ENCODE data around the gene PUS7L.
A peak's percentile ranks its signal among the peaks of the same experiment; 100 is the strongest.
"Not testable (repeated sequence)": the region's sequence is repeated elsewhere in the genome, so short reads cannot be mapped to it uniquely, and the experiment has no call there.

Gene PUS7L

DNA sequence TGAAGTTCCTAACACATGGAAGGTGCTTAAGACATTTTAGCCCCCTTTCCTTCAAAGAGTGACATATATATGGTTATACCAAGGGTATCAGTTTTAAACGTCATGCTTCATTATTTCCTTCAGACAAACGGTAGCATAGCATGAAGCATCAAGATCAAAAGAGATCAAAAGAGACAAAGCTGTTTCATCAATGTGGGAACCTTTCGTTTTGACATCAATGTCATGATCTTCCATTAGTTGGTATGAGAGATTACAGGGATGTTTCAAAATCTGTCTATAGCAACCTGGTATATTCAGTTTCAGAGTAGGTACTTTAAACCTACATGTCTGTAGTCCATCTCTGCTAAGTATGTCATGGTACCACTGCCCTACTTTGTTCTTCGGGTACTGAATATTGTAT, 28.3 kb downstream of the PUS7L start:
- TF ChIP-seq POLR2A (IDR thresholded peaks at IDR 0.05; ENCODE audit: low read depth, low read length) (no peak), SPI1 (IDR thresholded peaks at IDR 0.05; ENCODE audit: low read depth, low read length) (no peak), POU2F2 (IDR thresholded peaks at IDR 0.05; ENCODE audit: low read depth, low read length) (no peak), TAF1 (IDR thresholded peaks at IDR 0.05; ENCODE audit: low read depth, low read length) (no peak), POLR2AphosphoS5 (IDR thresholded peaks at IDR 0.05; ENCODE audit: low read depth, low read length) (no peak), PAX5 (IDR thresholded peaks at IDR 0.05; ENCODE audit: insufficient read depth, low read length, severe bottlenecking) (no peak)
- no peak for FAIRE-seq
- DNase-seq (ENCODE audit: insufficient read length, low spot score): no peak

DNA sequence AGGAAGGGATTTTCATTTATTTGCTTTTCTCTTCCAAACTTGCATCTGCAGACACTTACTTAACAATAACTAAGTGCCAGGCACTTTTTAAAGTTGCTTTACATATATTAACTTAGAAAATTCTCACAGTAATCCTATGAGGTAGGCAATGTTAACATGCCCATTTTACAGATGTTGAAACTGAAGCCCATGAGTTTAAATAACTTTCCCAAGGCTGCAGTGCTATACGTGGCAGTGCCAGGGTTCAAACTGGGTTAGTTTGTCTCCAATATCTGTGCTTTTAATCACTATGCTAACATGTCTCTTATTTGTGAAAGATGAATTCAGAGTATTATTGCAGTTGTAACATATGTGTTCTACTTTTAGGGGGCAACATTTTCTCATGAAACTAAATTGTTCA, 29.9 kb downstream of the PUS7L start:
- no peak for TF ChIP-seq POLR2AphosphoS5 (IDR thresholded peaks at IDR 0.05; ENCODE audit: low read depth, low read length)
- TF ChIP-seq SPI1 (IDR thresholded peaks at IDR 0.05; ENCODE audit: low read depth, low read length): no peak
- no peak for TF ChIP-seq PAX5 (IDR thresholded peaks at IDR 0.05; ENCODE audit: insufficient read depth, low read length, severe bottlenecking)
- DNase-seq (ENCODE audit: insufficient read length, low spot score) (no peak), FAIRE-seq (no peak)

- no peak for DNase-seq (ENCODE audit: insufficient read length, low spot score)
- FAIRE-seq: no peak
- TF ChIP-seq POLR2AphosphoS5 (IDR thresholded peaks at IDR 0.05; ENCODE audit: low read depth, low read length) (no peak), POU2F2 (IDR thresholded peaks at IDR 0.05; ENCODE audit: low read depth, low read length) (no peak), SPI1 (IDR thresholded peaks at IDR 0.05; ENCODE audit: low read depth, low read length) (no peak), PAX5 (IDR thresholded peaks at IDR 0.05; ENCODE audit: insufficient read depth, low read length, severe bottlenecking) (no peak), TAF1 (IDR thresholded peaks at IDR 0.05; ENCODE audit: low read depth, low read length) (no peak), POLR2A (IDR thresholded peaks at IDR 0.05; ENCODE audit: low read depth, low read length) (no peak)
These were observed 30.5 kb downstream of the PUS7L start for GRCh38 chr12:43728117-43728516.

- FAIRE-seq: no peak
These were observed 35.5 kb downstream of the PUS7L start for GRCh38 chr12:43723134-43723533.

DNA sequence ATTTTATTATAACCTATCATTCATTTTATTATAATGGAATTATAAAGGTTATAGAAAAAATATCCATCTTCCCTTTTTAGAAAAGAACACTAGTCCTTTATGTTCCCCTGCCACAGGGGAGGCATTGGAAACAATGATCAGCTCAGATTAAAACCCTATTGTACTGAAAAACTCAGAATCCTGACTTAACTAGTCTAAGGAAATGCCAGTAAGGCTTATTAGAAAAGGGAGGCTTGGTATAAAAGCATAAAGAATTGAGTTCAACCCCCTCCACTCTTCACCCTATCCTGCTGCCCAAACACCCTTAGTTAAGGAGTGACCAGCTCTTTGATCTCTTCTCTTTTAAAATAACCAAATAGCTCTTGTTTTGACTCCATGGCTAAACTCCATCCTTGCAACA, 36.0 kb downstream of the PUS7L start:
- FAIRE-seq (no peak), DNase-seq (ENCODE audit: insufficient read length, low spot score) (no peak)
- TF ChIP-seq PAX5 (IDR thresholded peaks at IDR 0.05; ENCODE audit: insufficient read depth, low read length, severe bottlenecking) (no peak), POU2F2 (IDR thresholded peaks at IDR 0.05; ENCODE audit: low read depth, low read length) (no peak), POLR2AphosphoS5 (IDR thresholded peaks at IDR 0.05; ENCODE audit: low read depth, low read length) (no peak), POLR2A (IDR thresholded peaks at IDR 0.05; ENCODE audit: low read depth, low read length) (no peak)

More at GRCh38 chr12:43723134-43723533, 35.5 kb downstream of the PUS7L start:
- no peak for DNase-seq (ENCODE audit: insufficient read length, low spot score)
- TF ChIP-seq POLR2AphosphoS5 (IDR thresholded peaks at IDR 0.05; ENCODE audit: low read depth, low read length) (no peak), SPI1 (IDR thresholded peaks at IDR 0.05; ENCODE audit: low read depth, low read length) (no peak), POLR2A (IDR thresholded peaks at IDR 0.05; ENCODE audit: low read depth, low read length) (no peak), POU2F2 (IDR thresholded peaks at IDR 0.05; ENCODE audit: low read depth, low read length) (no peak), PAX5 (IDR thresholded peaks at IDR 0.05; ENCODE audit: insufficient read depth, low read length, severe bottlenecking) (no peak), TAF1 (IDR thresholded peaks at IDR 0.05; ENCODE audit: low read depth, low read length) (no peak)

DNA sequence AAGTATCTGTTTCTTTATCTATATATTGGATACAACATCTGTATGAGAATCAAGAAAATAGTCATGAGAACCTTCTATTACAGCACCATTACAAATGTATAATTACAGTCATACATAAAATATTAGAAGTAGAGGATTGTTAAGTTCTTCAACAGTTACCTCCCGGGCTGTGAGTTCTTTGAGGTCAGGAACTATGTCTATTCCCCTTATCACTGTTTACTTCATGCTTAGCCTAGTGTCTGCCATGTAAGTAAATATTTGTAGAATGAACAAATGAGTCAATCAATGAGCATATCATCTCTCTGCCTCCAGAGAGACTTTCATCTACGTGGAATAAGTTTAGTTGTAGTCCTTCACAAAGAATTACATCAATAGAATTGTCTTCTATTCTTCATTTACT, 47.2 kb downstream of the PUS7L start:
- FAIRE-seq (no peak), DNase-seq (ENCODE audit: insufficient read length, low spot score) (no peak)
- no peak for TF ChIP-seq POLR2A (IDR thresholded peaks at IDR 0.05; ENCODE audit: low read depth, low read length)
- TF ChIP-seq POLR2AphosphoS5 (IDR thresholded peaks at IDR 0.05; ENCODE audit: low read depth, low read length): no peak
- no peak for TF ChIP-seq SPI1 (IDR thresholded peaks at IDR 0.05; ENCODE audit: low read depth, low read length)
- TF ChIP-seq PAX5 (IDR thresholded peaks at IDR 0.05; ENCODE audit: insufficient read depth, low read length, severe bottlenecking): no peak
- no peak for TF ChIP-seq POU2F2 (IDR thresholded peaks at IDR 0.05; ENCODE audit: low read depth, low read length)
- TF ChIP-seq TAF1 (IDR thresholded peaks at IDR 0.05; ENCODE audit: low read depth, low read length): no peak

- not testable (repeated sequence) for DNase-seq (ENCODE audit: insufficient read length, low spot score); FAIRE-seq
These were observed 54.8 kb downstream of the PUS7L start for GRCh38 chr12:43703772-43704171.

DNA sequence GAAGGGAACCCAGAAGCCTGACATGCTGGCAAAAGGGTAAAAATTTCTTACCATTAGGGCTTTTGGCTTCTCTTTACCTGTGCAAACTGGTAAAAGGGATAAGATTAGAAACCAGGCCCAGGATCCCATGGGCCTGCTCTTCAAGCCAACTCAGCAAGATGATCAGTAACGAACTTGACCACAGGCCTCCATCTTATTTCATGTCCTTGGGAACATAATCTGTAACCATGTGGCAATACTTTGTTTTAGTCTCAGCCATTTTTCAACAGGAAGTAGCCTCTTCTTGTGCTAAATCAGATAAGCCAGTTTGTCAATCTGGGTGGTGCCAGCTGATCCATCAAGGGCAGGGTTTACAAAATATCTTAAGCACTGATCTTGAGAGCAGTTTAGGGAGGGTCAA, 57.4 kb downstream of the PUS7L start:
- DNase-seq (ENCODE audit: insufficient read length, low spot score); FAIRE-seq: not testable (repeated sequence)

DNA sequence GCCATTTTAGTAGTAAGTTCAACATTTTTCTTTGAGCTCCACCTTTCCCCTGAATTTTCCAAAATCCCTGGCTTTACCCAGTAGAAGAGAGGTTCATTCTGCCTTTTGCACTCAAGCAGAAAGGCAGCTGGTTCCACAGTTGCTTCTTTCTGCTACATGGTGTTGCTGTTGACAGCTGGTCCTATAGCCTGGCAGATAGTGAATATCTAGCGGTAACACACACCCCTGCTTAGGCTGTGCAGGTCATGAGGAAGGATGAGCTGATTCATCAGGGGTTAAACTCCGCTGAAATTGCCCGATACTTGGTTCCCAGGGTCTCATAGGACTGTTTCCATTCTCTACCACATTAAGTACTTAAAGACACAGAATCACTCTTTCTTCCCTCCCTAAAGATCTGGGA, 62.4 kb downstream of the PUS7L start:
- DNase-seq (ENCODE audit: insufficient read length, low spot score): no peak
- no peak for FAIRE-seq
- TF ChIP-seq POLR2A (IDR thresholded peaks at IDR 0.05; ENCODE audit: low read depth, low read length): no peak
- TF ChIP-seq PAX5 (IDR thresholded peaks at IDR 0.05; ENCODE audit: insufficient read depth, low read length, severe bottlenecking): no peak
- TF ChIP-seq POU2F2 (IDR thresholded peaks at IDR 0.05; ENCODE audit: low read depth, low read length): no peak
- no peak for TF ChIP-seq POLR2AphosphoS5 (IDR thresholded peaks at IDR 0.05; ENCODE audit: low read depth, low read length)
- TF ChIP-seq SPI1 (IDR thresholded peaks at IDR 0.05; ENCODE audit: low read depth, low read length): no peak

GRCh38 chr12:43694879-43695278, 63.7 kb downstream of the PUS7L start:
- DNase-seq (ENCODE audit: insufficient read length, low spot score) (no peak), FAIRE-seq (no peak)
- TF ChIP-seq PAX5 (IDR thresholded peaks at IDR 0.05; ENCODE audit: insufficient read depth, low read length, severe bottlenecking) (no peak), POU2F2 (IDR thresholded peaks at IDR 0.05; ENCODE audit: low read depth, low read length) (no peak), SPI1 (IDR thresholded peaks at IDR 0.05; ENCODE audit: low read depth, low read length) (no peak), POLR2A (IDR thresholded peaks at IDR 0.05; ENCODE audit: low read depth, low read length) (no peak), POLR2AphosphoS5 (IDR thresholded peaks at IDR 0.05; ENCODE audit: low read depth, low read length) (no peak), TAF1 (IDR thresholded peaks at IDR 0.05; ENCODE audit: low read depth, low read length) (no peak)

DNA sequence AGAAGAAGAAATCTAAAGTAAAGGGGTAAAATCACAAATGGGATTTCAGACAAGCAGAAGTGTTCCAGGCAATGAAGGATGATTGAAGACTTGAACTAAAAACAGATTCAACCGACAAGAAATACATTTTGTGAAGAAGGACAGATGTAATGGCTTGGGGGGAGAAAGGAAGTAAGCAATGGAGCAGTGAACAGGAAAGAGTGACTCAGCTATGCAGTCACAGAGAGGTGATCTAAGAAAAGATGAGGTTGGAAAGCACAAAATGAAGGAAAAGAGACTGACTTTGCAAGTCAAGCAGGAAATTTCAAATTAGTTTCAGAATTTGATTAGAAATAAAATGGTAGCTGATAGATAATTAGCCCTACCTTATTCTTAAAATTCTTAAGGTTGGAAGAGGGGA, 66.5 kb downstream of the PUS7L start:
- no peak for FAIRE-seq
- TF ChIP-seq POU2F2 (IDR thresholded peaks at IDR 0.05; ENCODE audit: low read depth, low read length) (no peak), POLR2AphosphoS5 (IDR thresholded peaks at IDR 0.05; ENCODE audit: low read depth, low read length) (no peak), TAF1 (IDR thresholded peaks at IDR 0.05; ENCODE audit: low read depth, low read length) (no peak), POLR2A (IDR thresholded peaks at IDR 0.05; ENCODE audit: low read depth, low read length) (no peak), SPI1 (IDR thresholded peaks at IDR 0.05; ENCODE audit: low read depth, low read length) (no peak), PAX5 (IDR thresholded peaks at IDR 0.05; ENCODE audit: insufficient read depth, low read length, severe bottlenecking) (no peak)

DNA sequence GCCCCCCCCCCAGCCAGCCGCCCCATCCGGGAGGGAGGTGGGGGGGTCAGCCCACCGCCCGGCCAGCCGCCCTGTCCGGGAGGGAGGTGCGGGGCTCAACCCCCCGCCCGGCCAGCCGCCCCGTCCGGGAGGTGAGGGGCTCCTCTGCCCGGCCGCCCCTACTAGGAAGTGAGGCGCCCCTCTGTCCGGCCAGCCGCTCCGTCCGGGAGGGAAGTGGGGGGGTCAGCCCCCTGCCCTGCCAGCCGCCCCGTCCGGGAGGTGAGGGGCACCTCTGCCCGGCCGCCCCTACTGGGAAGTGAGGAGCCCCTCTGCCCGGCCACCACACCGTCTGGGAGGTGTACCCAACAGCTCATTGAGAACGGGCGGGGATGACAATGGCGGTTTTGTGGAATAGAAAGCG, 73.1 kb downstream of the PUS7L start:
- FAIRE-seq; DNase-seq (ENCODE audit: insufficient read length, low spot score): not testable (repeated sequence)

More for the DNA sequence above, 66.5 kb downstream of the PUS7L start:
- peak; percentile 9 for DNase-seq (ENCODE audit: insufficient read length, low spot score)

Data from GM12891 (cell line).